GM19351 (cell line): ENCODE measurements around the gene GABBR1.

Experiments
- ATAC-seq: cut with Tn5 transposase; IDR thresholded peaks from one replicate; pipeline ENCODE4 v1.9.1; 2021; ENCODE audit warnings: mild to moderate bottlenecking, moderate library complexity; ENCODE audit not compliant: unreplicated experiment

The GABBR1 gene

GRCh38 chr6:29655658-29656057 is 22.7 kb upstream of the GABBR1 start:
- no peak for ATAC-seq

DNA sequence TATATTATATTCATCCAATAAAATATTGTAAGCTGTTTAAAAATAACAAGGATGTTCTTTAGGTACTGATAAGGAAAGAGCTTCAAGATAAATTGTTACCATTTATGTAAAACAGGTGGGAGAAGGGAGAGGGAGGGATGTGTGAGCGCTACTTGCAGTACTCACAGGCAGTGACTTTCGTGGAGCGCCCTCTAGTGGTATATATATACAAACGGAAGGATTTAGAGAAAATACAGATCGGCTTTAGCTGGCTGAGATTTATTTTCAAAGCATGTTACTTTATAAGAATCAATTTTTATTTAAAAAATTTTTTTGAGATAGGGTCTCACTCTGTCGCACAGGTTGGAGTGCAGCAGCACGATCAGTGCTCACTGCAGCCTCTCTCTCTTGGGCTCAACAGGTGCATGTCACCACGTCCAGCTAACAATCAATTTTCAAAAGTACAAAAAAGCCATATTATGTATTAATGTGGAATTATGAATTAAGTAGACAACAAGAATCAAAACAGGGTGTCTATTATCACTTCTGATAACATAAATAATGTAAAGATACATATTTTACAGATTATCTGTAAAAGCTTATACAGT is 20.6 kb upstream of the GABBR1 start:
- ATAC-seq: no peak

- ATAC-seq: no peak
Observed at GRCh38 chr6:29652198-29652584, 19.2 kb upstream of the GABBR1 start.

DNA sequence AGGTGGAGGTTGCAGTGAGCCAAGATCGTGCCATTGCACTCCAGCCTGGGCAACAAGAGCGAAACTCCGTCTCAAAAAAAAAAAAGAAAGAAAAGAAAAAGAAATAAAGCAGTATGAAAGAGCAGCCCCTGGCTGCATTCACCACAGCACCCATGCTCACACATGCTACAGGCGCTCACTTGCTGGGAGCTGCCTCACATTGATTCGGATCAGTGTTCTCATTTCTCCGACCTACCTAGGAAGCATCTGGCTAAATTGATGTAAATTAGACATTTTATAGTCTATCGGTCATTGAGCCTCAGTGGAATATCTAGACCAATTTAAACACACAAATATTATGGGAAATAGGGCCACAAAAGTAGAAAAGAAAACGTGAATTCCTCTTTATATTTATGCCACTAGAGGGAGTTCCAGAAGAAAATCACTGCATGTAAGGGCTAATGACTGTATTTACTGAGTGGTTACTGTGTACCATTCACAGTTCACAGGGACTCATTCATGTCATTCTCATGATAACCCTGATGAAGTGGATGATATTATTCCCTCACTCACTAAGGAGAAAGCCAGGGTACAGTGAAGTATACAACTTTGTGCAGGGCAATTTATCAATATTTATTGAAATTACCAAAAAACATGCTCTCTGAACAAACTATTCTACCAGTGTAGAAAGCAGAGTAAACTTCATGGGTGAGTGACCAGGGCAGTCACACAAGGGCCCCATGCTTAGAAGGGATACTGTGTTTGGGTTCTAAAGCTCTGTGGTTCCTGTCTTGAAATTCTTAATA is 18.6 kb upstream of the GABBR1 start:
- ATAC-seq: no peak

GRCh38 chr6:29649701-29650673 is 17.0 kb upstream of the GABBR1 start:
- ATAC-seq: peak; percentile 95

DNA sequence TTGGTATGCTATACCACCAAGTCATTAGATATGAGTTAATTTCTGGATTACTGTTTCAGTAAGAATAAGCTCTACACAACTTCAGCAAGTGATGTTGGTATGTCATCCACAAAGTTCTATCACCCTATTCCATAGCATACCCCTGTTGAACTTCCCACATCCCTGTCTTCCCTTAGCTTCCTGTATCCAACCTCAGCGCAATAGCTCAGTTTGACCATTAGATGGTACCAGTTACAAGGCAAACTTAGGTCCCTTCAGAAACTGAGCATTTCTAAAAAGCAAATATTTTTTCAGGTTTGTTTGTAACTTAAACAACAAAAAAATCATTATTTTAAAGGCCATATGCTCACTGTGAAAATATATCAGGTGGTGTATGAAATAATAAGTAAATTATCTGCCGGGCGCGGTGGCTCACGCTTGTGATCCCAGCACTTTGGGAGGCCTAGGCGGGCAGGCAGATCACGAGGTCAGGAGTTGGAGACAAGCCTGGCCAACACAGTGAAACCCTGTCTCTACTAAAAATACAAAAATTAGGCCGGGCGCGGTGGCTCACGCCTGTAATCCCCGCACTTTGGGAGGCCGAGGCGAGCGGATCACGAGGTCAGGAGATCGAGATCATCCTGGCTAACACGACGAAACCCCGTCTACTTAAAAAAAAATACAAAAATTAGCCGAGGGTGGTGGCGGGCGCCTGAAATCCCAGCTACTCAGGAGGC is 15.1 kb upstream of the GABBR1 start:
- no peak for ATAC-seq

DNA sequence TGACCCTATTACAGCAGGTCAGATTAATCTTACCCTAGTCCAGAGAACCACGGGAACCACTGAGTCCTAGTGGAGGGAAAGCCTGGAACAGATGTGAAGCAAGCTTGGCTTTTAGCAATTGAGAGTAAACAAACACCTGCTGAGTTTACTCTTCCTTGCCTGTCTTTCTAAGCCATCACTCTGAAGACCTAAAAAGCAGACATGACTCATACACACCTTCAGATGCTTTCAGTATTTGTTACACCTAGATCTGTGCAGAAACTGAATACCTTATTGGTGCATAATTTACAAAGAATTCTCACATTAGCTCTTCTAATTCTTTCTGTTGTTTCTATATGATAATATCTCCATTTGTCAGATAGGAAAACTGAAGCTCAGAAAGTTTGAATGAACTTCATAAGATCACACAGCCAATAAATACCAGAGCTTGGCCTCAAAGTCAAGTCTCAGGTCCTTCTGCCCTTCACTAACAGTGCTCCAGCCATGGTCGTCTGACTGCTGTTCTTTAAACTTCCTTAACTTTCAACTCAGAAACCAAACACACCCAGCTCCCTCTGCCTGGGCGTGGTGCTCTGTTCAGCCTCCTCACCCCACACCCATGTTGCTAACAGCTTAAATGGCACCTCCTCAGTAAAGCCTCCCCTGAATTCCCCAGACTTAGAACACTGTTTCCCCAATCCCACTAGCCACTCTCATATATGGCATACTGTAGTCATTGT is 8.6 kb upstream of the GABBR1 start:
- ATAC-seq: no peak

GRCh38 chr6:29637247-29637646 is 4.3 kb upstream of the GABBR1 start:
- ATAC-seq: no peak

DNA sequence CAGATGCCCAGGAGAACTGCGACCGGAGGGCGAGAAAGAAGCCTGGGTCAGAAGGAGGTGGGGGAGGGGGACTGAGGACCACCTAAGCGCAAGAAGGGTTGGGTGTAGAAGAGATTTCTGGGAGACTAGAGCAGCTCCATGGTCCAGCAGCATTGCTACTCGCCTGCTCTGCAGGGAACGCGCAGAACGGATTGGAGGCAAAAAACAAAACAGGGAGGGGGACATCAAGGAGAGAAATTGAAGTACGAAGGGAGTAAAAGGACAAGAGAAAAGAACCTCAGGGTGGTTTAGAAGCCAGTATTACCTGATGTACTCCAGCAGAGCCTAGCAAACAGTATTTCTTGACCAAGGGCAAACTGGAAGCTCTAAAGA is 537 bp upstream of the GABBR1 start:
- ATAC-seq: no peak

- ATAC-seq: peak; percentile 26
Observed at GRCh38 chr6:29631860-29632731, 887 bp downstream of the GABBR1 start.

GRCh38 chr6:29631209-29631810 is 1.7 kb downstream of the GABBR1 start:
- ATAC-seq: no peak

DNA sequence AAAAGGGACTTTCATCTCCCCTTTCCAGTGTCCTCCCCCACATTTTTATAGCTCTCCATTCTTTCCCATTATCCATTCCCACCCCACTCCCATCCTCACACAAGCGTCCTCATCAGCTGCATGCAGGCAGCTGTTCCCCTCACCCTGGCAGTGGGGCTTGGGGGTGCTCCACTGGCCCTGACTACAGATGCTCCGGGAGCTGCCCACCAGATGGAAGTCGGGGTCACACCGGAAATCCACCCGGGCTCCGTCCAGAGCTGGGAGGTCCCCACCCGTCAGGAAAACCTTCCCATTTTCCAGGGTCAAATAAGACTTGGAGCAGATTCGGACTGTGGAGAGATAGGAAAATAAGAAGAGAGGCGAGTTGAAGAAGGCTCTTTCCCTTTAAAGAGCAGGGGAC is 2.7 kb downstream of the GABBR1 start:
- no peak for ATAC-seq

DNA sequence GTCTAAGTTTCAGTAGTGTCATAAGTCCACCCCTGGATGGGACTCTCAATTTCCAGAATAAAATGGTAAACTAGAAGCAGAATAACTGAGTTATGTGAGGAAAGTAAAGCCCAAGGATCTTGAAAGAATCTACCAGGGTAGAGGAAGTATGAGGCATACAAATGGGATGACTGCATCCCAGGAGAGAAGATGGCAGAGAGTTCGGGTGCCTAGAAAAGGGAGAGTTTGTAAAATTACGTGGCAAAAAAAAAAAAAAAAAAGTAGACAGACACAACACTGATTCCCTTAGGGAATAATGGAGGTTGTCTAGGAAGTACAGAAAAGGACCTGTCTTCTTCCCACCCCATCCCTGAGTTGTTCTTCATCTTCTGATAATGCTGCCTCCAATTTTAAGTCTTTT is 3.4 kb downstream of the GABBR1 start:
- ATAC-seq: no peak

GRCh38 chr6:29628419-29629281 is 4.3 kb downstream of the GABBR1 start:
- no peak for ATAC-seq

DNA sequence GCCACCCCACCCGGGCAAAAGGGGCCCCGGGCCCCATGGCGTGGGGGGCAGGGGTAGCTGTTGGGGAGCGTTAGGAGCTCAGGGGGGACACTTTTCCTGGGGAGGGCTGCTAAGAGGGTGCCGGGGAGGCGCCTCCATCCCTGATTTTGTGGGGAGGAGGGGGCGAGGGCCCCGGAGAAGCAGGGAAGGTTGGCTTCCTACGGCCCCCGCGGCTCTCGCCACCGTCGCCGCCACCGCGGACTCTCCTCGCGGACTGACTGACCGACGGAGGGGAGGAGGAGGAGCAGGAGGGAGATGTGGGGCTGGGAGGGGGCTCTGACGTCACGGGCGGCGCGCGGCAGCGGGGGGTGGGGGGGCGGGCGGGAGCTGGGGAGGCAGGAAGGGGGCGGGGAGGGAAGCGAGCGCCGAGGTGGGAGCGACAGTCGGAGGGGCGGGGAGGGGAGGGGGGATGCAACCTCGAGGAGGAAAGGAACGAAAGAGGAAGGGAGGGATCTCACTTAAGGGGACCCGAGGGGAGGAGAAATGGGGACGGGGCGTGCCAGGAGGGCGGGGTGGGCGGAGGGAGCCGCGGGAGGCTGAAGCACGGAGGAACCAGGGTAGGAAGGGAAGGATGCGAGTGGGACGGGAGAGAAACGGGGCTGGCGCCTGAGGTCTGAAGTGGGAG is 5.1 kb downstream of the GABBR1 start:
- no peak for ATAC-seq

GRCh38 chr6:29626948-29627754 is 5.8 kb downstream of the GABBR1 start:
- no peak for ATAC-seq
